AG09319 (cell line): ENCODE data around the gene ITGAV.

Experiments used
- DNase-seq: peaks from one replicate; pipeline ENCODE4 v3.0.0-alpha.2; 2010; ENCODE audit warnings: low read depth; ENCODE audit errors: extremely low read depth
- CTCF ChIP-seq: IDR thresholded peaks from 2 replicates; pipeline ENCODE4 v1.5.1; 2011; ENCODE audit warnings: low read depth, mild to moderate bottlenecking, inconsistent platforms, low read length, moderate library complexity

ITGAV gene

GRCh38 chr2:186576614-186577013 is 13.2 kb upstream of the ITGAV start:
- TF ChIP-seq CTCF: no peak
- no peak for DNase-seq

GRCh38 chr2:186582698-186583097 is 7.2 kb upstream of the ITGAV start:
- DNase-seq: no peak
- TF ChIP-seq CTCF: no peak

DNA sequence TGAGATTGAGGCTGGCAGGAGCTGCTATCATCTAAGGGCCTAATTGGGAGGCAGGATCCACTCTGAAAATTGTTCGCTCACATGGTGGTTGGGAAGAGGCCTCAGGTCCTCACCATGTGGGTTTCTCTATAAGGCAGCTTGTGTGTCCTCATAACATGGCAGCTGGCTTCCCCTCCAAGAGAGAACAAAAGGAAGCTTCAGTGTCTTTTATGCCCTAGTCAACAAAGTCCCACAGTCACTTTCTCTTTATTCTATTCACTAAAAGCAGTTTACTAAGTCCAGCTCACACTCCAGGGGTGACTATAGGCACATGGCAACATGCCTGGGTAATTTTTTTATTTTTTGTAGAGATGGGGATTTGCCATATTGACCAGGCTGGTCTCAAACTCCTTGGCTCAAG is 5.8 kb upstream of the ITGAV start:
- DNase-seq: no peak
- TF ChIP-seq CTCF: no peak

- TF ChIP-seq CTCF: no peak
- DNase-seq: no peak
Observed at GRCh38 chr2:186588421-186588820, 1.4 kb upstream of the ITGAV start.

DNA sequence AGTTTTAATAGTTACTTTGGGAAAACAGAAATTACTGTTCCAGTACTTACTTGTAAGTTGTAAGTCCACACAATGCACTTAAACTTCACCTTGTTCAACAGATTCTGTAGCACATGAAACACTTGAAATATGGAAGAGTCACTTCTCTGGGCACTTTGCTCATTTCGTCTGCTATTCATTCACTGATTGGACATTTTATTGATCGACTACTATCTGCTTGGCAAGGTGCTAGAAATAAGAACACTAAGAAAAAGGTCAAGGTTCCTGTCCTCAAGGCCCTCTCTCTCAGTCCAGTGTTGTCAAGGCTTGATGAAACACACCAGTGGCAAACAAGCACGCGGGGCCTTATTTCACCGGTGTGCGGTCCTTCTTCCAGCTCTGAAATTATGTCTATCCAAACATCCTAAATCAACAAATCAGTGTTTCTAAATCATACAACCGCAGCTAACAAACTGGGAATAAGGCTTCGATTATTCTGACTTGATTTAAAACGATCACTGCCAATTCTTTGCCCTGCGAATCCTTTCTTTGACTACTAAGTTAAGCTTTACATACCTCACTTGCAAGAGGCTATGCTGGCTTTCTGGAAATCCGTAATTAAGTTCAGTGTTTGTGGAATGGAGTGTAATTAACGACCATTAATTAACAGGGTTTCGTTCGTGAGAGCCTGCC is 780 bp upstream of the ITGAV start:
- TF ChIP-seq CTCF: no peak
- DNase-seq: no peak

DNA sequence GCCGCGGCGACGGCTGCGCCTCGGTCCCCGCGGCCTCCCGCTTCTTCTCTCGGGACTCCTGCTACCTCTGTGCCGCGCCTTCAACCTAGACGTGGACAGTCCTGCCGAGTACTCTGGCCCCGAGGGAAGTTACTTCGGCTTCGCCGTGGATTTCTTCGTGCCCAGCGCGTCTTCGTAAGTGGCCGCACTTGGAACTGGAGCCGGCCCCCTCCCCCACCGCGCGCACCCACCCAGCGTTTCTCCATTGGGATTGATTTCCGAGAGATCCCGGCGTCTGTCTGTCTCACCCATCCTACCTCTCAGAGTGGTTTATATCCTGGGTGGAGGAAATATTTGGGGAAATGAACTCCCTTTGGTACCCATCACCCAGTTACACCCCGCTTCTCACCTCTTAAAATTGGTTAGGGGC is 498 bp downstream of the ITGAV start:
- no peak for DNase-seq
- no peak for TF ChIP-seq CTCF

DNA sequence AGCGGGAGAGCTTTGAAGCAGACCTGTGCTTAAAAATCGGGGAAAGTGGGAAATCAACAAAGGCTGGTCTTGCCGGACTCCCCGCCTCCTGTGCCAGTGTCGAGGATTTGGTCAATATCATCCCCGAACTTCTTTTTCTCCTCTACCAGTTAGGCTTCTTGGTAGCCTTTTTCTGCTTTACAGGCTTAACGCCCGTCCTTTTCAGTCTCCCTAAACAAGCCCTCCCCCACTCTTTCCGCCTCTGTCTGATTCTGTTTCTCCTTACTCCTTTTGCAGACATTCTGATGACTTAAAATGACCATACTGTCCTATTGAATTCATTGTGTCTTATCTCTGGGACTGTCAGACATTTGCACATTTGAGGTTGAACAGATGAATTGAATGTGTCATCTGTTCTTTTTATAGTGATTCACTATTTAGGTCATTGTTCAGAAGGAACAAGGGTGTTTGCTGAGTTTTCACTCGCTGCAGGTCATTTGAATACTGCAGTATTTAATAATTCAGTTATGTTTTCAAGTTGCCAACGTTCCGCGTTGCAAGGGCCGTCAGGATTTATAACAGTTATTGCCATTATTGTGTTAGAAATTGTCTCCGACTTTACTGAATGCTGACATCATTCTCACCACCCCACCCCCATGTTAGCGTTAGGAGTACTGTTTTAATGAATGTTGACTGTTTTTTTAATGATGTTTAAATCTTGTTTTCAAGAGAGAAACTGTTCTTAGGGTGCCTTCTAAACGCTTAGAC is 1.1 kb downstream of the ITGAV start:
- no peak for TF ChIP-seq CTCF
- DNase-seq: no peak
